ENCODE data around the gene CATSPERB.

- TF ChIP-seq CTCF (IDR thresholded peaks at IDR 0.05) (no peak), POLR2A (IDR thresholded peaks at IDR 0.05) (no peak), EP300 (IDR thresholded peaks at IDR 0.05; ENCODE audit: low read depth) (no peak)
Measured at GRCh38 chr14:91681893-91682563, 49.9 kb downstream of the CATSPERB start.

Data from transverse colon (tissue), 3 donors.